ENCODE results near the gene PRIM2.
"Not testable (repeated sequence)": the region's sequence is repeated elsewhere in the genome, so short reads cannot be mapped to it uniquely, and the experiment has no call there.

The PRIM2 gene

GRCh38 chr6:57505251-57505650 lies 187.8 kb downstream of the PRIM2 start:
- DNase-seq: peak; percentile 27

GRCh38 chr6:57510390-57510789 lies 193.0 kb downstream of the PRIM2 start:
- not testable (repeated sequence) for DNase-seq

GRCh38 chr6:57515171-57515570 lies 197.7 kb downstream of the PRIM2 start:
- not testable (repeated sequence) for DNase-seq

- DNase-seq: not testable (repeated sequence)
Measured at GRCh38 chr6:57515845-57516244, 198.4 kb downstream of the PRIM2 start.

- not testable (repeated sequence) for DNase-seq
Measured at GRCh38 chr6:57516776-57517175, 199.3 kb downstream of the PRIM2 start.

GRCh38 chr6:57519198-57519597 lies 201.8 kb downstream of the PRIM2 start:
- DNase-seq: not testable (repeated sequence)

- not testable (repeated sequence) for DNase-seq
Measured at GRCh38 chr6:57521085-57521484, 203.7 kb downstream of the PRIM2 start.

- DNase-seq: not testable (repeated sequence)
Measured at GRCh38 chr6:57523221-57523620, 205.8 kb downstream of the PRIM2 start.

GRCh38 chr6:57529755-57530154 lies 212.3 kb downstream of the PRIM2 start:
- DNase-seq: not testable (repeated sequence)

- DNase-seq: not testable (repeated sequence)
Measured at GRCh38 chr6:57532660-57533059, 215.2 kb downstream of the PRIM2 start.

- not testable (repeated sequence) for DNase-seq
Measured at GRCh38 chr6:57535121-57535520, 217.7 kb downstream of the PRIM2 start.

GRCh38 chr6:57535994-57536393 lies 218.6 kb downstream of the PRIM2 start:
- peak; percentile 50 for DNase-seq

- DNase-seq: not testable (repeated sequence)
Measured at GRCh38 chr6:57537916-57538315, 220.5 kb downstream of the PRIM2 start.

GRCh38 chr6:57551961-57552360 lies 234.5 kb downstream of the PRIM2 start:
- not testable (repeated sequence) for DNase-seq

GRCh38 chr6:57557855-57558254 lies 240.4 kb downstream of the PRIM2 start:
- DNase-seq: not testable (repeated sequence)

- DNase-seq: not testable (repeated sequence)
Measured at GRCh38 chr6:57559170-57559569, 241.7 kb downstream of the PRIM2 start.

GRCh38 chr6:57562233-57562632 lies 244.8 kb downstream of the PRIM2 start:
- not testable (repeated sequence) for DNase-seq

GRCh38 chr6:57572119-57572518 lies 254.7 kb downstream of the PRIM2 start:
- DNase-seq: not testable (repeated sequence)

- not testable (repeated sequence) for DNase-seq
Measured at GRCh38 chr6:57572844-57573243, 255.4 kb downstream of the PRIM2 start.

GRCh38 chr6:57577023-57577422 lies 259.6 kb downstream of the PRIM2 start:
- not testable (repeated sequence) for DNase-seq

- not testable (repeated sequence) for DNase-seq
Measured at GRCh38 chr6:57579489-57579888, 262.1 kb downstream of the PRIM2 start.

GRCh38 chr6:57581586-57581985 lies 264.2 kb downstream of the PRIM2 start:
- not testable (repeated sequence) for DNase-seq

GRCh38 chr6:57601105-57601504 lies 283.7 kb downstream of the PRIM2 start:
- DNase-seq: not testable (repeated sequence)

- DNase-seq: peak; percentile 0
Measured at GRCh38 chr6:57605303-57605702, 287.9 kb downstream of the PRIM2 start.

- not testable (repeated sequence) for DNase-seq
Measured at GRCh38 chr6:57606331-57606730, 288.9 kb downstream of the PRIM2 start.

Measured in fibroblast of skin of scalp (primary cell).